Right kidney (tissue), 9 donors: ENCODE measurements around the gene YTHDF2.
A peak's percentile ranks its signal among the peaks of the same experiment; 100 is the strongest.
"Not testable (repeated sequence)": the region's sequence is repeated elsewhere in the genome, so short reads cannot be mapped to it uniquely, and the experiment has no call there.

ENCODE experiments used
- DNase-seq: peaks from one replicate; pipeline ENCODE4 v3.0.0-alpha.2; 2016
- long read RNA-seq, 8 donors: transcript quantifications; one replicate each; lab custom pipeline, GENCODE V29; 2026

Gene YTHDF2
- long read RNA-seq, donor 1, transcript YTHDF2-201 (5 exons, 2,925 nt) = major isoform, 18 of 39 reads
- long read RNA-seq, donor 1, partial matches to known transcripts = 20 of 39 reads
- long read RNA-seq, donor 1, other reads (novel, unspliced or antisense) = 0 of 39 reads
- long read RNA-seq, donor 2, transcript YTHDF2-201 (5 exons, 2,925 nt) = major isoform, 9 of 24 reads
- long read RNA-seq, donor 2, partial matches to known transcripts = 15 of 24 reads
- long read RNA-seq, donor 2, other reads (novel, unspliced or antisense) = 0 of 24 reads
- long read RNA-seq, donor 3, transcript YTHDF2-201 (5 exons, 2,925 nt) = major isoform, 5 of 19 reads
- long read RNA-seq, donor 3, partial matches to known transcripts = 14 of 19 reads
- long read RNA-seq, donor 3, other reads (novel, unspliced or antisense) = 0 of 19 reads
- long read RNA-seq, donor 4, transcript YTHDF2-201 (5 exons, 2,925 nt) = major isoform, 13 of 52 reads
- long read RNA-seq, donor 4, partial matches to known transcripts = 39 of 52 reads
- long read RNA-seq, donor 4, other reads (novel, unspliced or antisense) = 0 of 52 reads
- long read RNA-seq, donor 5, transcript YTHDF2-201 (5 exons, 2,925 nt) = major isoform, 19 of 64 reads
- long read RNA-seq, donor 5, partial matches to known transcripts = 43 of 64 reads
- long read RNA-seq, donor 5, other reads (novel, unspliced or antisense) = 0 of 64 reads
- long read RNA-seq, donor 6, transcript YTHDF2-201 (5 exons, 2,925 nt) = major isoform, 21 of 56 reads
- long read RNA-seq, donor 6, partial matches to known transcripts = 31 of 56 reads
- long read RNA-seq, donor 6, other reads (novel, unspliced or antisense) = 0 of 56 reads
- long read RNA-seq, donor 7, transcript YTHDF2-201 (5 exons, 2,925 nt) = major isoform, 13 of 78 reads
- long read RNA-seq, donor 7, partial matches to known transcripts = 62 of 78 reads
- long read RNA-seq, donor 7, other reads (novel, unspliced or antisense) = 0 of 78 reads
- long read RNA-seq, donor 8, transcript YTHDF2-201 (5 exons, 2,925 nt) = major isoform, 26 of 52 reads
- long read RNA-seq, donor 8, partial matches to known transcripts = 17 of 52 reads
- long read RNA-seq, donor 8, other reads (novel, unspliced or antisense) = 7 of 52 reads

- DNase-seq = peak; percentile 98
These were observed at the start of gene YTHDF2 for GRCh38 chr1:28736450-28737306. YTHDF2 (plus strand) TSS chr1:28736940; CDS start chr1:28737121, 181 bp downstream.

- not testable (repeated sequence) for DNase-seq
These were observed 45.1 kb upstream of the YTHDF2 start for GRCh38 chr1:28691627-28692026.

DNA sequence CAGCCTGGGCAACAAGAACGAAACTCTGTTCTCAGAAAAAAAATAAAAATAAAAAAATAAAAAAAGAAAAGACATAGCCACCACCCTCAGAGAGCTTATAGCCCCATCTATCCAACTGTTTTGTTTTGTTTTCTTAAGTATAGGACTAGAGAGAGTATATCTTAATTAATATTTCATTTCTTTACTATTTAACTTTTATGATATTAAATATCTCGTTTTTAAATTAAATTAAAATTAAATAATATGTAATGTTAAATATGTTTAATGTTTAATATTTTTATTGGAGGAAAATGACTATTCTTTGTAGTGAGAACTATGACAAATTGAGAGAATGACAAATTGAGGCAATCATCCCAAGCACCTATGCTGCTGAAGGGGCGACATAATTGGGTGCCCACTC is 33.1 kb upstream of the YTHDF2 start:
- no peak for DNase-seq

- no peak for DNase-seq
These were observed 20.4 kb upstream of the YTHDF2 start for GRCh38 chr1:28716336-28716735.

DNA sequence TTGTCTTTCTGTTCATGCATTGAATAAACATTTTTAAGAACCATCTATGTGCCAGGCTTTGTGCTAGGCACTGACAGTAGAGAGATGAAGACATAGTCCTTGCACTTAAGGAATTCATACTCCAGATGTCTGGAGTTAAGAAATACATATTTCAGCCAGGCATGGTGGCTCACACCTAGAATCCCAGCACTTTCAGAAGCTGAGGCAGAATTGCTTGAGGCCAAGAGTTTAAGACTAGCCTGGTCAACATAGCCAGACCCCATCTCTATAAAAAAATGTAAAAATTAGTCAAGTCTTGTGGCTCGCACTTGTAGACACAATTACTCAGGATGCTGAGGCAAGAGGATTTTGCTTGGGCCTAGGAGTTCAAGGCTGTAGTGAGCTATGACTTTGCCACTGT is 18.6 kb upstream of the YTHDF2 start:
- DNase-seq = no peak

- DNase-seq = no peak
These were observed 18.0 kb upstream of the YTHDF2 start for GRCh38 chr1:28718586-28719331.

DNA sequence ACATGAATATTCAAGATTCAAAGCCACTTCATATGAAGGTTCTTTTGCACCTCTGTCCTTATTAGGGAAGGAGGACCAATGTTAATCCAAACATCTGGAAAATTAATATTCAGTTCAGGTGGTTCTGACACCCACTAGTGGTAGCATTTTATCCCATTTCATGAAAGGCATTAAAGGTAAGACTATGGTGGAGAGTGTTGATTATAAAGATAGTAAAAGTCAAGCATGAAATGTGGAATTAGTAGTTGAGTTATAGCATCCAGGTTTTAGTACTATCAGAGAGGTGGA is 17.5 kb upstream of the YTHDF2 start:
- DNase-seq = no peak

GRCh38 chr1:28720376-28720775 is 16.4 kb upstream of the YTHDF2 start:
- DNase-seq = no peak

DNA sequence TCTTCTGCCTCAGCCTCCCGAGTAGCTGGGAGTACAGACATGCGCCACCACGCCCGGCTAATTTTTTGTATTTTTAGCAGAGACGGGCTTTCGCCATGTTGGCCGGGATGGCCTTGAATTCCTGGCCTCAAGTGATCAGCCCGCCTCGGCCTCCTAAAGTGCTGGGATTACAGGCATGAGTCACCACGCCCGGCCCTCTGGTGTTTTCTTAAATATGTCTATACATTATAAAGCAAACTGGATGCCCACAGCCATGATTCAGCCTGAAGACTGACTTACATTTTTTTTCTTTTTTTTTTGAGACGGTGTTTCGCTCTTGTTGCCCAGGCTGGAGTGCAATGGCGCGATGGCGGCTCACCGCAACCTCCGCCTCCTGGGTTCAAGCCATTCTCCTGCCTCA is 14.8 kb upstream of the YTHDF2 start:
- DNase-seq = not testable (repeated sequence)

DNA sequence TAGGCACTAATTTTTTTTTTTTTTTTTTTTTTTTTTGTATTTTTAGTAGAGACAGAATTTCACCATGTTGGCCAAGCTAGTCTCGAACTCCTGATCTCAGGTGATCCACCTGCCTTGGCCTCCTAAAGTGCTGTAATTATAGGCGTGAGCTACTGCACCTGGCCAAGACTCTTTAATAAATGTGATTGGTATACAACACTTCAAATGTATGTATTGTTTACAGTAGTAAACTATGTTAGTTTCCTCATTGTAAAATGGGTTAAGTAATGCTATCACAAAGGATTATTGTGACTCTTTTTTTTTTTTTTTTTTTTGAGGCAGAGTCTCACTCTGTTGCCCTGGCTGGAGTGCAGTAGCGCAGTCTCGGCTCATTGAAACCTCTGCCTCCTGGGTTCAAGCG is 11.4 kb upstream of the YTHDF2 start:
- not testable (repeated sequence) for DNase-seq

GRCh38 chr1:28735961-28736449 is 735 bp upstream of the YTHDF2 start:
- no peak for DNase-seq

GRCh38 chr1:28737307-28738132 is 780 bp downstream of the YTHDF2 start:
- DNase-seq = peak; percentile 69

GRCh38 chr1:28740118-28740517 is 3.4 kb downstream of the YTHDF2 start:
- DNase-seq = no peak

DNA sequence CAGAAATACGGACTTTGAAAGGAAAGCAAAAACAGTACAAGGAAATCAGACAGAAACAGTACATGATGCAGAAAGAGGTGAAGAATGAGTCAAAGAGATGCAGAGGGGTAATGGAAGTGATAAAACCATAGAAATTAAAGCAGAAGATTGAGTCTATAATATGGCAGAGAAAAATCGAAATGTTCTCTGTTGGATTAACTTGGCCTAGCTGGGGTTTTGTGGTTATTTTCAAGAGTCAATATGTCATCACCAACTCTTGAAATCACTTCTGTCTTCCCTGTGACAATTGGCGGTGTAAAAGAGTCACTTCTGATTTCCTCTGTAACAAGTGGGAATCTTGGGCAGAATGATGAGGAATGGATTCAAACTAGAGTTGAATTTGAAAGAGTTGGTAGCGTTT is 7.4 kb downstream of the YTHDF2 start:
- no peak for DNase-seq

DNA sequence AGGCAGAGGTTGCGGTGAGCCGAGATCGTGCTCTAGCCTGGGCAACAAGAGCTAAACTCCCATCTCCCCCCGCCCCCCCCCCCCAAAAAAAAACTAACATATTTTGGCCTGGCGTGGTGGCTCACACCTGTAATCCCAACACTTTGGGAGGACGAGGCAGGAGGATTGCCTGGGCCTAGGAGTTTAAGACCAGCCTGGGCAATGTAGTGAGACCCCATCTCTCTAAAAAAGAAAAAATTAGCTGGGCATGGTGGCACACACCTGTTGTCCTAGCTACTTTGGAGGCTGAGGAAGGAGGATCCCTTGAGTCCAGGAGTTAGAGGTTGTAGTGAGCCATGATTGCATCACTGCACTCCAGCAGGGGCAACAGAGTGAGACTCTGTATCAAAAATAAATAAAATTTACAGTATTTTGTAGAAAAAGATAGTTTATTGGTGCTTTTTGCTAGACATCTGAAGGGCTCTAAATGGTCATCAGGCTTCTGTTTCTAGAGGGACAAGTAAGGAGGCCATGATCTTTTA is 9.0 kb downstream of the YTHDF2 start:
- no peak for DNase-seq

DNA sequence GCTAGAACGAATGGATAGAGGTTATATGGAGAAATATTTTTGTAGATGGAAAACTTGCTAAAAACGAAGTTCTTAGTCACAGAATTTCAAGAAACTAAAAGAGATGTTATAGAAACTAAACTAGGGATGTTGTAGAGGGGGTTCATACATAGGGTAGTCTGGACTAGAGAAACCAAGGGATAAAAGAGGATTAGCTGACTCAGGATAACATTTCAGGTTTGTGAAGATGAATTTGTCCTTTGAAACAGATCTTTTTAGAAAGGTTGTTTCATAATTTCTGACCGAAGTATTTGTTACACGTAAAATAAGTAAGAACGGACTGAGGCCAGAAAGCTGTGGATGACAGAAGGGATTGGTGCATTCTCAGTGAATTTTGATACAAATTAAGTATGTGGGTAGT is 13.6 kb downstream of the YTHDF2 start:
- no peak for DNase-seq

GRCh38 chr1:28750771-28751294 is 14.1 kb downstream of the YTHDF2 start:
- DNase-seq = not testable (repeated sequence)

- no peak for DNase-seq
These were observed 14.7 kb downstream of the YTHDF2 start for GRCh38 chr1:28751315-28752060.

DNA sequence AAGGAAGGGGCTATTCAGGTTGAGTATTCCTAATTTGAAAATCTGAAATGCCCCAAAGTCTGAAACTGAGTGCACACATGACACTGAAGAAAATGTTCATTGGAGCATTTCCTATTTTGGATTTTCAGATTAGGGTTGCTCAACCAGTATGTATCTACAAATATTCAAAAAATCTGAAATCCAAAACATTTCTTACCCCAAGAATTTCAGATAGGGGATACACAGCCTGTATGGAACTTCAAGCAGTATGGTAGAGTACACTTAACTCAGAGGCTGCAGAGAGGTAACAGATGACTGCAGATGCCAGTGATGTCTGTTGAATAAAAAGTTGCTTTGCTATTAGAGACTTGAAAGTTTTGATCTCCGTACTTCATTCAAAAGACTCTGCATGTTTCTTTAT is 19.0 kb downstream of the YTHDF2 start:
- no peak for DNase-seq
